Measurements from ENCODE around the gene USP46.

DNA sequence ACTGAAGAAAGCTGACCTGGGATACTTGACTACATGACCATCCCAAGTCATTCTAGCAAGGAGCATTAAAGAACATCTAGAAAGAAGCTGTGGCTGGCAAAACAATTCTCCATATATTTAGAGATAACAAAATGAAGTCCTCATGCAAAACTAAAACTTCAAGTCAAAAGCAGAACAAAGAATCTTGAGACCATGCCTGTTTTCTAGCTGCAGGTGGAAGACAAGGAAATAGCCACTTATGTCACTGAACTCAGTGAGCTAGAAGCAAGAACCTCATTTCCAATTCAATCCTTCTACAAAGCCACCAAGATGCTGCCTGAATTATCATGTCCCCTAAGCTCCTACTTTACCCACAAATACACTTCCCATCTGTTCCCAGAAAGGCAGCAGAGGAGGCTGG, 13.8 kb downstream of the USP46 start:
- TF ChIP-seq, protein P1, sequence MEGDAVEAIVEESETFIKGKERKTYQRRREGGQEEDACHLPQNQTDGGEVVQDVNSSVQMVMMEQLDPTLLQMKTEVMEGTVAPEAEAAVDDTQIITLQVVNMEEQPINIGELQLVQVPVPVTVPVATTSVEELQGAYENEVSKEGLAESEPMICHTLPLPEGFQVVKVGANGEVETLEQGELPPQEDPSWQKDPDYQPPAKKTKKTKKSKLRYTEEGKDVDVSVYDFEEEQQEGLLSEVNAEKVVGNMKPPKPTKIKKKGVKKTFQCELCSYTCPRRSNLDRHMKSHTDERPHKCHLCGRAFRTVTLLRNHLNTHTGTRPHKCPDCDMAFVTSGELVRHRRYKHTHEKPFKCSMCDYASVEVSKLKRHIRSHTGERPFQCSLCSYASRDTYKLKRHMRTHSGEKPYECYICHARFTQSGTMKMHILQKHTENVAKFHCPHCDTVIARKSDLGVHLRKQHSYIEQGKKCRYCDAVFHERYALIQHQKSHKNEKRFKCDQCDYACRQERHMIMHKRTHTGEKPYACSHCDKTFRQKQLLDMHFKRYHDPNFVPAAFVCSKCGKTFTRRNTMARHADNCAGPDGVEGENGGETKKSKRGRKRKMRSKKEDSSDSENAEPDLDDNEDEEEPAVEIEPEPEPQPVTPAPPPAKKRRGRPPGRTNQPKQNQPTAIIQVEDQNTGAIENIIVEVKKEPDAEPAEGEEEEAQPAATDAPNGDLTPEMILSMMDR (IDR thresholded peaks at IDR 0.05): no peak
- no peak for TF ChIP-seq POLR2AphosphoS5 (IDR thresholded peaks at IDR 0.05)
